HepG2 (cell line): ENCODE results near the gene SFXN5. TPM values are rescaled to one million over a fixed set of nuclear protein-coding genes. Genes with fewer than 3 reads are reported as not detected.

Experiments used
- ATAC-seq: fragments of 200-7000 bp; cut with Tn5 transposase; 3 replicates; pipeline ENCODE4 v1.9.1; 2020; ENCODE audit warnings: mild to moderate bottlenecking, moderate library complexity
- BruUV-seq: library from RNA; stranded (reverse); fragments of 400-500 nt; replicated peaks from 2 replicates; lab custom pipeline; 2021; lab: Mats Ljungman, UMichigan
- CTCF ChIA-PET: fragments of 300-600 bp; formaldehyde crosslinking; extraction: SDS; loops from one replicate; lab custom pipeline; 2021; ENCODE audit warnings: low total read pairs, inconsistent platforms, low intra/inter-chr PET ratio; lab: Yijun Ruan, JAX
- POLR2A ChIA-PET: fragments of 350-600 bp; sonication (Branson Sonifier 250); formaldehyde crosslinking; loops from one replicate; lab custom pipeline; 2020; ENCODE audit warnings: antibody characterized with exemption, inconsistent platforms; lab: Yijun Ruan, JAX
- DNase-seq: peaks from one replicate; pipeline ENCODE4 v3.0.0-alpha.2; 2015; ENCODE audit warnings: low spot score
- FAIRE-seq: peaks from 3 replicates; lab custom pipeline; 2011; peaks lifted over from hg19 to GRCh38; lab: Jason Lieb, UNC
- H2AFZ ChIP-seq: one replicate; pipeline ENCODE4 v1.6.1; 2011; ENCODE audit warnings: low read length, inconsistent platforms
- H3K27ac ChIP-seq: fragments of 300-600 bp; 3 replicates; pipeline ENCODE4 v1.8.0; 2011; ENCODE audit warnings: mixed run types, mild to moderate bottlenecking, mixed read lengths, low read length, inconsistent platforms; ENCODE audit not compliant: insufficient read depth; ENCODE audit errors: extremely low read length
- H3K27me3 ChIP-seq, 2 experiments: fragments of 200-600 bp in 1 of 2; 2 replicates in 1 of 2; 3 replicates in 1 of 2; pipeline versions ENCODE4 v1.6.0 to v1.8.0; 2011; ENCODE audit warnings: low read length in 2 of 2, mild to moderate bottlenecking in 2 of 2, moderate library complexity in 2 of 2, inconsistent platforms in 1 of 2; ENCODE audit not compliant: insufficient read depth in 2 of 2, control insufficient read depth in 1 of 2
- H3K36me3 ChIP-seq, 2 experiments: fragments of 200-600 bp in 1 of 2; replicated peaks in 1 of 2; 2 replicates in 1 of 2; 3 replicates in 1 of 2; pipeline versions ENCODE4 v1.5.1 to v1.8.0; 2011; ENCODE audit warnings: low read length in 2 of 2, inconsistent platforms in 1 of 2; ENCODE audit not compliant: insufficient read depth in 2 of 2, control insufficient read depth in 1 of 2
- H3K4me1 ChIP-seq: 2 replicates; pipeline ENCODE4 v1.5.1; 2012; ENCODE audit warnings: low read length, inconsistent platforms; ENCODE audit not compliant: insufficient read depth
- H3K4me2 ChIP-seq: 2 replicates; pipeline ENCODE4 v1.6.0; 2011; ENCODE audit warnings: low read depth, low read length, inconsistent platforms
- H3K4me3 ChIP-seq, 3 experiments: fragments of 200-600 bp in 1 of 3; sonication (generic), shearing (Covaris generic) in 1 of 3; replicated peaks in 1 of 3; 2 replicates each; pipeline ENCODE4 v1.5.1; 2011 to 2016; ENCODE audit warnings: low read length in 3 of 3, inconsistent platforms in 2 of 3, low read depth in 2 of 3, mild to moderate bottlenecking in 2 of 3, control low read depth in 1 of 3, mixed read lengths in 1 of 3; ENCODE audit not compliant: insufficient read depth in 1 of 3
- H3K79me2 ChIP-seq: one replicate; pipeline ENCODE4 v1.6.1; 2011; ENCODE audit warnings: low read length, inconsistent platforms; ENCODE audit not compliant: insufficient read depth
- H3K9ac ChIP-seq: 2 replicates; pipeline ENCODE4 v1.6.0; 2011; ENCODE audit warnings: mild to moderate bottlenecking, low read depth, low read length, inconsistent platforms; ENCODE audit not compliant: insufficient read depth
- H3K9me3 ChIP-seq: 2 replicates; pipeline ENCODE4 v1.5.1; 2012; ENCODE audit warnings: mild to moderate bottlenecking, low read length
- H4K20me1 ChIP-seq: 2 replicates; pipeline ENCODE4 v1.6.0; 2011; ENCODE audit warnings: inconsistent platforms, mild to moderate bottlenecking, low read length, moderate library complexity; ENCODE audit not compliant: insufficient read depth
- ATAD3A ChIP-seq: sonication (generic); formaldehyde crosslinking; IDR thresholded peaks from 2 replicates; pipeline ENCODE4 v1.4.0; 2020; ENCODE audit warnings: missing genetic modification reagents
- EZH2 ChIP-seq: conservative IDR thresholded peaks from 2 replicates; pipeline ENCODE4 v1.6.1; 2012; ENCODE audit warnings: mild to moderate bottlenecking, low read depth, low read length, moderate library complexity
- FOXO1 ChIP-seq: sonication (generic); formaldehyde crosslinking; IDR thresholded peaks from 2 replicates; pipeline ENCODE4 v1.4.0; 2020; ENCODE audit warnings: missing genetic modification reagents
- JDP2 ChIP-seq: sonication (generic); formaldehyde crosslinking; IDR thresholded peaks from 2 replicates; pipeline ENCODE4 v1.8.1; 2022; ENCODE audit warnings: missing genetic modification reagents, borderline replicate concordance
- KMT2B ChIP-seq: IDR thresholded peaks from 2 replicates; pipeline ENCODE4 v1.6.1; 2016; ENCODE audit warnings: missing genetic modification reagents, missing compliant biosample characterization
- MAF1 ChIP-seq: sonication (generic); formaldehyde crosslinking; IDR thresholded peaks from 2 replicates; pipeline ENCODE4 v1.5.0; 2020; ENCODE audit warnings: missing genetic modification reagents, borderline replicate concordance
- MEIS2 ChIP-seq: sonication (generic); formaldehyde crosslinking; IDR thresholded peaks from 2 replicates; pipeline ENCODE4 v1.9.0; 2021; ENCODE audit warnings: mild to moderate bottlenecking, missing genetic modification reagents
- PCBP2 ChIP-seq: fragments of 200-400 bp; formaldehyde crosslinking; optimal IDR thresholded peaks from 2 replicates; pipeline ENCODE3; 2018; ENCODE audit warnings: low read length, low read depth; ENCODE audit not compliant: poor library complexity, severe bottlenecking
- RFX1 ChIP-seq: fragments of 450-650 bp; IDR thresholded peaks from 2 replicates; pipeline ENCODE4 v1.6.1; 2017
- SAFB2 ChIP-seq: sonication (generic); formaldehyde crosslinking; IDR thresholded peaks from 2 replicates; pipeline ENCODE4 v1.5.1; 2020; ENCODE audit warnings: missing genetic modification reagents, low read depth, mild to moderate bottlenecking, borderline replicate concordance
- SALL2 ChIP-seq: sonication (generic); formaldehyde crosslinking; IDR thresholded peaks from 2 replicates; pipeline ENCODE4 v1.8.1; 2023; ENCODE audit warnings: mild to moderate bottlenecking, missing genetic modification reagents, inconsistent platforms
- SRSF1 ChIP-seq: fragments of 200-400 bp; formaldehyde crosslinking; optimal IDR thresholded peaks from 2 replicates; pipeline ENCODE3; 2017; ENCODE audit warnings: mild to moderate bottlenecking, low read depth, low read length, moderate library complexity
- ZNF143 ChIP-seq: sonication (generic); formaldehyde crosslinking; IDR thresholded peaks from 2 replicates; pipeline ENCODE4 v1.4.0; 2020; ENCODE audit warnings: missing genetic modification reagents
- ZNF235 ChIP-seq: sonication (generic); formaldehyde crosslinking; IDR thresholded peaks from 2 replicates; pipeline ENCODE4 v1.8.1; 2023; ENCODE audit warnings: mild to moderate bottlenecking, missing genetic modification reagents, borderline replicate concordance
- ZNF441 ChIP-seq: sonication (generic); formaldehyde crosslinking; IDR thresholded peaks from 2 replicates; pipeline ENCODE4 v1.7.0; 2021; ENCODE audit warnings: missing genetic modification reagents, borderline replicate concordance
- ZNF543 ChIP-seq: sonication (generic); formaldehyde crosslinking; IDR thresholded peaks from 2 replicates; pipeline ENCODE4 v1.4.0; 2020; ENCODE audit warnings: mild to moderate bottlenecking, missing genetic modification reagents
- WGBS: methylation state at CpG from one replicate; pipeline ENCODE4 v1.1.6; 2017; ENCODE audit warnings: low lambda C conversion rate; 5-methylcytosine and 5-hydroxymethylcytosine counted together
- in situ Hi-C: cut with HindIII; loops from 2 replicates; pipeline ENCODE4 v1.10.0; 2017; ENCODE audit warnings: low pct_unique_long_range_greater_than_20kb; ENCODE audit not compliant: extremely low pct_ligation_motif_present
- intact Hi-C: fragments of 100-400 bp; cut with micrococcal nuclease; formaldehyde crosslinking; loops from one replicate; pipeline ENCODE4 v1.10.0; 2022; ENCODE audit not compliant: unreplicated experiment
- polyA plus RNA-seq, 8 experiments: library from polyadenylated mRNA; depleted of rRNA in 3 of 8; stranded (reverse) in 7 of 8; unstranded in 1 of 8; fragments of >200 nt; fragmentation: Illumina TruSeq in 4 of 8; extraction: Trizol in 4 of 8; gene quantifications; 2 replicates each; pipeline versions ENCODE4 v1.2.1 to v1.2.3, GENCODE V29; 2011 to 2016; ENCODE audit warnings: low read depth in 4 of 8, missing spikeins in 1 of 8, mixed read lengths in 1 of 8; ENCODE audit not compliant: insufficient read depth in 1 of 8
- total RNA-seq, 5 experiments: library from RNA; depleted of rRNA; stranded (reverse); fragments of >200 nt; fragmentation: Illumina TruSeq; extraction: Trizol; gene quantifications; 2 replicates each; pipeline ENCODE4 v1.2.3, GENCODE V29; 2016; ENCODE audit warnings: low read depth in 1 of 5
- TF ChIP-seq, protein P1 (sequence below): sonication (generic); formaldehyde crosslinking; IDR thresholded peaks from 2 replicates; pipeline ENCODE4 v1.5.1; 2020; ENCODE audit warnings: missing genetic modification reagents, mild to moderate bottlenecking, borderline replicate concordance
- TF ChIP-seq, protein P2 (sequence below): sonication (generic); formaldehyde crosslinking; IDR thresholded peaks from 2 replicates; pipeline ENCODE4 v1.4.0; 2020; ENCODE audit warnings: missing genetic modification reagents
- TF ChIP-seq, protein P3 (sequence below): sonication (generic); formaldehyde crosslinking; IDR thresholded peaks from 2 replicates; pipeline ENCODE4 v1.5.1; 2020; ENCODE audit warnings: mild to moderate bottlenecking, missing genetic modification reagents, borderline replicate concordance

The SFXN5 gene
- total and polyA plus RNA-seq, 2 of the 13 experiments (the other 11 are each of a cell fraction or from before 2014, with no cell fraction given) = 34.9 to 37.4 TPM

DNA sequence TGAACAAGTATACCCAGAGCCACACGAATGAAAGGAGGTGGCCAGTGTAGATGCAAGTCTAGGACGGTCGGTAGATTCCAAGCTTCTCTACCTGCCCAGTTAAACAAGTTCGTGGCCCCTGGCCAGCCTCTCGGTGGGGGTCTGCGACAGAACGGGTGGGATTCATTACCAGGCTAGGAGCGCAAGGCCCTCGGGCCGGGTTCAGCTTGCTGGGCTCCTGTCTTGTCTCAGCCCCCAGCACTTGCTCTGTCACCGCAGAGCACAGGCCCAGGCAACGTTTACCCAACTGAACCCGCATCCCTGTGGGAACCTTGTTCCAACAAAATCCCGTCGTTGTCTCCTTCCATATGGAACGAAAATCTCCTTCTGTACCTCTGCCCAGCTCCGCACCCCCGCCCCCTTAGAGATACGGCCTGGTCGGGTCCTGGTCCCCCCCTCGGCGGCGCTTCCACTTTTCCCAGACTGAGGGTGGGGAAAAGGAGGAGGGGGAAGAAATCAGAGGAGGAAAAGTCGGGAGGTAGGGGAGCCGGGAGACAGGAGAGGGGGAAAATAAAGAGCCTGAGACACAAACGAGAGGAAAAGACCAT is 156.1 kb downstream of the SFXN5 start:
- POLR2A ChIA-PET = no interaction called here
- no peaks in the 10 kb centered on the region for H3K79me2 ChIP-seq
- no peak overlapping the region for H3K9ac ChIP-seq
- intact Hi-C loops = no loop called here
- FAIRE-seq (no peak), ATAC-seq (no peak), DNase-seq (no peak)
- no peaks in the 10 kb centered on the region for H3K9me3 ChIP-seq
- CTCF ChIA-PET = no interaction called here
- BruUV-seq = TSS peak; percentile 47
- H3K4me1 ChIP-seq = peaks cover 41% of the 10 kb centered on the region
- H4K20me1 ChIP-seq = no peaks in the 10 kb centered on the region; the same call in 1 of the 2 replicates
- H3K4me2 ChIP-seq = peak overlapping the region; percentile 100
- H2AFZ ChIP-seq = no peak overlapping the region
- peaks cover 17 to 83% of the 10 kb centered on the region in 2 experiments for H3K27me3 ChIP-seq
- H3K27ac ChIP-seq = no peak overlapping the region
- no peaks in the 10 kb centered on the region for H3K36me3 ChIP-seq
- H3K4me3 ChIP-seq = peak overlapping the region; percentile 64 to 83 (median 69)
- WGBS = 9% methylated on average over 24 of the region's 26 CpGs
- in situ Hi-C loops = no loop called here
- TF ChIP-seq RFX1 (no peak), SRSF1 (no peak), ATAD3A (CRISPR knock-in tag) (no peak), KMT2B (CRISPR knock-in tag) (no peak), ZNF143 (0 out of 2 replicates have a peak, but pooled peaks have one; percentile 30), SAFB2 (CRISPR knock-in tag) (0 out of 2 replicates have a peak, but pooled peaks have one; percentile 33), ZNF441 (CRISPR knock-in tag) (no peak), MEIS2 (CRISPR knock-in tag) (no peak), ZNF543 (CRISPR knock-in tag) (no peak), EZH2 (peak; percentile 99), FOXO1 (peak; percentile 7; the same call in 1 of the 2 replicates), JDP2 (CRISPR knock-in tag) (no peak), MAF1 (CRISPR knock-in tag) (no peak), PCBP2 (no peak), SALL2 (no peak), ZNF235 (CRISPR knock-in tag) (no peak)
- TF ChIP-seq, protein P1, sequence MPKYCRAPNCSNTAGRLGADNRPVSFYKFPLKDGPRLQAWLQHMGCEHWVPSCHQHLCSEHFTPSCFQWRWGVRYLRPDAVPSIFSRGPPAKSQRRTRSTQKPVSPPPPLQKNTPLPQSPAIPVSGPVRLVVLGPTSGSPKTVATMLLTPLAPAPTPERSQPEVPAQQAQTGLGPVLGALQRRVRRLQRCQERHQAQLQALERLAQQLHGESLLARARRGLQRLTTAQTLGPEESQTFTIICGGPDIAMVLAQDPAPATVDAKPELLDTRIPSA (CRISPR knock-in tag) = no peak
- TF ChIP-seq, protein P2, sequence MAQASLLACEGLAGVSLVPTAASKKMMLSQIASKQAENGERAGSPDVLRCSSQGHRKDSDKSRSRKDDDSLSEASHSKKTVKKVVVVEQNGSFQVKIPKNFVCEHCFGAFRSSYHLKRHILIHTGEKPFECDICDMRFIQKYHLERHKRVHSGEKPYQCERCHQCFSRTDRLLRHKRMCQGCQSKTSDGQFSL (CRISPR knock-in tag) = no peak
- TF ChIP-seq, protein P3, sequence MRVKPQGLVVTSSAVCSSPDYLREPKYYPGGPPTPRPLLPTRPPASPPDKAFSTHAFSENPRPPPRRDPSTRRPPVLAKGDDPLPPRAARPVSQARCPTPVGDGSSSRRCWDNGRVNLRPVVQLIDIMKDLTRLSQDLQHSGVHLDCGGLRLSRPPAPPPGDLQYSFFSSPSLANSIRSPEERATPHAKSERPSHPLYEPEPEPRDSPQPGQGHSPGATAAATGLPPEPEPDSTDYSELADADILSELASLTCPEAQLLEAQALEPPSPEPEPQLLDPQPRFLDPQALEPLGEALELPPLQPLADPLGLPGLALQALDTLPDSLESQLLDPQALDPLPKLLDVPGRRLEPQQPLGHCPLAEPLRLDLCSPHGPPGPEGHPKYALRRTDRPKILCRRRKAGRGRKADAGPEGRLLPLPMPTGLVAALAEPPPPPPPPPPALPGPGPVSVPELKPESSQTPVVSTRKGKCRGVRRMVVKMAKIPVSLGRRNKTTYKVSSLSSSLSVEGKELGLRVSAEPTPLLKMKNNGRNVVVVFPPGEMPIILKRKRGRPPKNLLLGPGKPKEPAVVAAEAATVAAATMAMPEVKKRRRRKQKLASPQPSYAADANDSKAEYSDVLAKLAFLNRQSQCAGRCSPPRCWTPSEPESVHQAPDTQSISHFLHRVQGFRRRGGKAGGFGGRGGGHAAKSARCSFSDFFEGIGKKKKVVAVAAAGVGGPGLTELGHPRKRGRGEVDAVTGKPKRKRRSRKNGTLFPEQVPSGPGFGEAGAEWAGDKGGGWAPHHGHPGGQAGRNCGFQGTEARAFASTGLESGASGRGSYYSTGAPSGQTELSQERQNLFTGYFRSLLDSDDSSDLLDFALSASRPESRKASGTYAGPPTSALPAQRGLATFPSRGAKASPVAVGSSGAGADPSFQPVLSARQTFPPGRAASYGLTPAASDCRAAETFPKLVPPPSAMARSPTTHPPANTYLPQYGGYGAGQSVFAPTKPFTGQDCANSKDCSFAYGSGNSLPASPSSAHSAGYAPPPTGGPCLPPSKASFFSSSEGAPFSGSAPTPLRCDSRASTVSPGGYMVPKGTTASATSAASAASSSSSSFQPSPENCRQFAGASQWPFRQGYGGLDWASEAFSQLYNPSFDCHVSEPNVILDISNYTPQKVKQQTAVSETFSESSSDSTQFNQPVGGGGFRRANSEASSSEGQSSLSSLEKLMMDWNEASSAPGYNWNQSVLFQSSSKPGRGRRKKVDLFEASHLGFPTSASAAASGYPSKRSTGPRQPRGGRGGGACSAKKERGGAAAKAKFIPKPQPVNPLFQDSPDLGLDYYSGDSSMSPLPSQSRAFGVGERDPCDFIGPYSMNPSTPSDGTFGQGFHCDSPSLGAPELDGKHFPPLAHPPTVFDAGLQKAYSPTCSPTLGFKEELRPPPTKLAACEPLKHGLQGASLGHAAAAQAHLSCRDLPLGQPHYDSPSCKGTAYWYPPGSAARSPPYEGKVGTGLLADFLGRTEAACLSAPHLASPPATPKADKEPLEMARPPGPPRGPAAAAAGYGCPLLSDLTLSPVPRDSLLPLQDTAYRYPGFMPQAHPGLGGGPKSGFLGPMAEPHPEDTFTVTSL (CRISPR knock-in tag) = 0 out of 2 replicates have a peak, but pooled peaks have one; percentile 1
